Fibroblast of lung (primary cell): Measurements from ENCODE around the gene LITAF.

Experiments used
- CTCF ChIP-seq, 2 donors: IDR thresholded peaks in 1 of 2; conservative IDR thresholded peaks in 1 of 2; 1 replicate in 1 of 2; 2 replicates in 1 of 2; pipeline ENCODE4 v1.5.1; 2011 to 2012; ENCODE audit warnings: low read length in 2 of 2, control low read depth in 1 of 2, inconsistent platforms in 1 of 2, low read depth in 1 of 2, mild to moderate bottlenecking in 1 of 2
- EZH2 ChIP-seq: IDR thresholded peaks from 2 replicates; pipeline ENCODE4 v1.5.1; 2012; ENCODE audit warnings: low read length, control low read depth, mild to moderate bottlenecking; ENCODE audit errors: missing control alignments

- TF ChIP-seq CTCF (conservative IDR thresholded peaks at IDR 0.05 in 1 of 2, IDR thresholded peaks at IDR 0.05 in 1 of 2; ENCODE audit: low read depth in 1 of 2, low read length in 2 of 2) (no peak), EZH2 (no peak)
Observed at GRCh38 chr16:11556214-11556819, 30.4 kb downstream of the LITAF start.
